ENCODE data around the gene FBN3. TPM values are rescaled to one million over a fixed set of nuclear protein-coding genes. Genes with fewer than 3 reads are reported as not detected.
"Not testable (repeated sequence)": the region's sequence is repeated elsewhere in the genome, so short reads cannot be mapped to it uniquely, and the experiment has no call there.

Gene FBN3
- total RNA-seq, 1 donor from 2014 or later, result 15.5 TPM

- Mint-ChIP-seq H3K27me3 (ENCODE audit: unreplicated experiment) (peaks cover 3% of the 10 kb centered on the region), H3K36me3 (ENCODE audit: low read depth, unreplicated experiment) (no peaks in the 10 kb centered on the region), H3K27ac (ENCODE audit: unreplicated experiment) (peak overlapping the region; percentile 9), H3K4me3 (ENCODE audit: unreplicated experiment) (no peak overlapping the region), H3K4me1 (ENCODE audit: unreplicated experiment) (peaks cover 15% of the 10 kb centered on the region), H3K9me3 (ENCODE audit: unreplicated experiment) (no peaks in the 10 kb centered on the region)
- DNase-seq (ENCODE audit: low spot score), result no peak
- no peak for TF ChIP-seq CTCF (IDR thresholded peaks at IDR 0.05; ENCODE audit: unreplicated experiment)
These were observed 112.8 kb downstream of the FBN3 start for GRCh38 chr19:8036434-8037099.

- H3K27ac Mint-ChIP-seq (ENCODE audit: unreplicated experiment), result no peak overlapping the region
- H3K4me1 Mint-ChIP-seq (ENCODE audit: unreplicated experiment), result peaks cover 15% of the 10 kb centered on the region
- no peaks in the 10 kb centered on the region for H3K36me3 Mint-ChIP-seq (ENCODE audit: low read depth, unreplicated experiment)
- H3K9me3 Mint-ChIP-seq (ENCODE audit: unreplicated experiment), result no peaks in the 10 kb centered on the region
- no peak for TF ChIP-seq CTCF (IDR thresholded peaks at IDR 0.05; ENCODE audit: unreplicated experiment)
- H3K4me3 Mint-ChIP-seq (ENCODE audit: unreplicated experiment), result no peak overlapping the region
- H3K27me3 Mint-ChIP-seq (ENCODE audit: unreplicated experiment), result peaks cover 3% of the 10 kb centered on the region
- no peak for DNase-seq (ENCODE audit: low spot score)
These were observed 115.2 kb downstream of the FBN3 start for GRCh38 chr19:8034178-8034525.

GRCh38 chr19:8033287-8034177 is 115.9 kb downstream of the FBN3 start:
- not testable (repeated sequence) for H3K36me3 Mint-ChIP-seq (ENCODE audit: low read depth, unreplicated experiment); H3K9me3 Mint-ChIP-seq (ENCODE audit: unreplicated experiment); DNase-seq (ENCODE audit: low spot score); H3K27me3 Mint-ChIP-seq (ENCODE audit: unreplicated experiment); H3K4me3 Mint-ChIP-seq (ENCODE audit: unreplicated experiment)
- peaks cover 15% of the 10 kb centered on the region for H3K4me1 Mint-ChIP-seq (ENCODE audit: unreplicated experiment)
- H3K27ac Mint-ChIP-seq (ENCODE audit: unreplicated experiment), result peak overlapping the region; percentile 54

GRCh38 chr19:8030960-8031359 is 118.4 kb downstream of the FBN3 start:
- TF ChIP-seq CTCF (IDR thresholded peaks at IDR 0.05; ENCODE audit: unreplicated experiment), result no peak
- peaks cover 8% of the 10 kb centered on the region for H3K4me1 Mint-ChIP-seq (ENCODE audit: unreplicated experiment)
- DNase-seq (ENCODE audit: low spot score), result no peak
- no peak overlapping the region for H3K4me3 Mint-ChIP-seq (ENCODE audit: unreplicated experiment)
- H3K27me3 Mint-ChIP-seq (ENCODE audit: unreplicated experiment), result no peaks in the 10 kb centered on the region
- no peak overlapping the region for H3K27ac Mint-ChIP-seq (ENCODE audit: unreplicated experiment)
- no peaks in the 10 kb centered on the region for H3K9me3 Mint-ChIP-seq (ENCODE audit: unreplicated experiment)
- H3K36me3 Mint-ChIP-seq (ENCODE audit: low read depth, unreplicated experiment), result no peaks in the 10 kb centered on the region

GRCh38 chr19:8028951-8029491 is 120.4 kb downstream of the FBN3 start:
- no peak overlapping the region for H3K27ac Mint-ChIP-seq (ENCODE audit: unreplicated experiment)
- no peak overlapping the region for H3K4me3 Mint-ChIP-seq (ENCODE audit: unreplicated experiment)
- H3K9me3 Mint-ChIP-seq (ENCODE audit: unreplicated experiment), result no peaks in the 10 kb centered on the region

More at GRCh38 chr19:8028951-8029491, 120.4 kb downstream of the FBN3 start:
- no peaks in the 10 kb centered on the region for H3K36me3 Mint-ChIP-seq (ENCODE audit: low read depth, unreplicated experiment)
- peaks cover 1% of the 10 kb centered on the region for H3K27me3 Mint-ChIP-seq (ENCODE audit: unreplicated experiment)
- no peak for TF ChIP-seq CTCF (IDR thresholded peaks at IDR 0.05; ENCODE audit: unreplicated experiment)
- no peak for DNase-seq (ENCODE audit: low spot score)
- H3K4me1 Mint-ChIP-seq (ENCODE audit: unreplicated experiment), result peaks cover 7% of the 10 kb centered on the region

All from endothelial cell (in vitro differentiated cells).